Tibial nerve (tissue), 4 donors: ENCODE data around the gene KCNAB2.

Source experiments
- CTCF ChIP-seq, 5 experiments: fragments of 200-600 bp in 3 of 5; fragments of 450-650 bp in 2 of 5; sonication (generic) in 3 of 5; IDR thresholded peaks; one replicate each; pipeline ENCODE4 v1.5.1; 2016 to 2019; ENCODE audit warnings: antibody characterized with exemption in 5 of 5, mild to moderate bottlenecking in 3 of 5, moderate library complexity in 2 of 5
- EP300 ChIP-seq, 2 donors: sonication (generic); formaldehyde crosslinking; IDR thresholded peaks; one replicate each; pipeline ENCODE4 v1.6.1; 2017; ENCODE audit warnings: antibody characterized with exemption in 2 of 2, mild to moderate bottlenecking in 1 of 2

- TF ChIP-seq CTCF (IDR thresholded peaks at IDR 0.05) (no peak), EP300 (IDR thresholded peaks at IDR 0.05) (no peak)
These were observed 83.6 kb downstream of the KCNAB2 start for GRCh38 chr1:6129313-6129712.
